GM18520 (cell line): ENCODE data around the gene TSPAN16.
"Not testable (repeated sequence)": the region's sequence is repeated elsewhere in the genome, so short reads cannot be mapped to it uniquely, and the experiment has no call there.

Experiments used
- ATAC-seq: cut with Tn5 transposase; IDR thresholded peaks from one replicate; pipeline ENCODE4 v1.9.1; 2021; ENCODE audit not compliant: unreplicated experiment

The TSPAN16 gene

DNA sequence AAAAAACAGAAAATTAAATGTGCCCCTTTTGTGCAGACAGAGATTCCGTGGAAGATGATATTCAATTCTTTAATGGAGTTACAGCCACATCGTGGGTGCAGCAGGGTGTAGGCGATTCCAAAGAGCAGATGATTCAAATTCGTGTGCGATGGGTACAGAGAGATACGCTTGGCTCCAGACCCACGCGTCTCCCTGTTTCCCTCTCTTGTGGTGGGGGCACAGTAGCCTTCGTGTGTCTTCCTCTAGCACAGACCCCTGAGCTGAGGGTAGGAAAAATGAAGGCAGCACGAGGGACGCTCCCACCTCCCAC, 4.8 kb downstream of the TSPAN16 start:
- ATAC-seq: no peak

DNA sequence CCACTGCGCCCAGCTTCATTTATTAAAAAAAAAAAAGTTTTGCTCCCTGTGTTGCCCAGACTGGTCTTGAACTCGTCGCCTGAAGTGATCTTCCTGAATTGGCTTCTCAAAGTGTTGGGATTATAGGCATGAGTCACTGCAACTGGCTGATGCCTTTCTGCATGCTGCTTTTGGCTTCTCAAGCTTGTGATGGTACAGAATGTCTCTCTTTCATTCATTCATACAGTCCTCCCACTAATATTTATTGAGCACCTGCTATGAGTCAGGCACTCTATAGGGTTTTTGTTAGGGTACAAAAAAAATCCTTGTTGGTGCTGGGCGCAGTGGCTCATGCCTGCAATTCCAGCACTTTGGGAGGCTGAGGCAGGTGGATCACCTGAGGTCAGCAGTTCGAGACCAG, 9.0 kb downstream of the TSPAN16 start:
- no peak for ATAC-seq

DNA sequence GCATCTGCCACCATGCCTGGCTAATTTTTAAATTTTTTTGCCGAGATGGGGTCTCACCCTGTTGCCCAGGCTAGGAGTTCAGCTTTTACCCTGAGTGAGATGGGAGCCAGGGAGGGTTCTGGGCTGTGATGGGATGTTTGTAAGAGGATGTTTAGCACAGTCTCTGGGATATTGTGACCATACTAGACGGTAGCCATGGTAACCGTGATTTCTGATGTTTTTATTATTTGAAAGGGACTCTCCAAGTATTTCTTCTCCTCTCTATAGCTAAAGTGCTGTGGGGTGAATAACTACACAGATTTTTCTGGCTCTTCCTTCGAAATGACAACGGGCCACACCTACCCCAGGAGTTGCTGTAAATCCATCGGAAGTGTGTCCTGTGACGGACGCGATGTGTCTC, 10.4 kb downstream of the TSPAN16 start:
- ATAC-seq: no peak

DNA sequence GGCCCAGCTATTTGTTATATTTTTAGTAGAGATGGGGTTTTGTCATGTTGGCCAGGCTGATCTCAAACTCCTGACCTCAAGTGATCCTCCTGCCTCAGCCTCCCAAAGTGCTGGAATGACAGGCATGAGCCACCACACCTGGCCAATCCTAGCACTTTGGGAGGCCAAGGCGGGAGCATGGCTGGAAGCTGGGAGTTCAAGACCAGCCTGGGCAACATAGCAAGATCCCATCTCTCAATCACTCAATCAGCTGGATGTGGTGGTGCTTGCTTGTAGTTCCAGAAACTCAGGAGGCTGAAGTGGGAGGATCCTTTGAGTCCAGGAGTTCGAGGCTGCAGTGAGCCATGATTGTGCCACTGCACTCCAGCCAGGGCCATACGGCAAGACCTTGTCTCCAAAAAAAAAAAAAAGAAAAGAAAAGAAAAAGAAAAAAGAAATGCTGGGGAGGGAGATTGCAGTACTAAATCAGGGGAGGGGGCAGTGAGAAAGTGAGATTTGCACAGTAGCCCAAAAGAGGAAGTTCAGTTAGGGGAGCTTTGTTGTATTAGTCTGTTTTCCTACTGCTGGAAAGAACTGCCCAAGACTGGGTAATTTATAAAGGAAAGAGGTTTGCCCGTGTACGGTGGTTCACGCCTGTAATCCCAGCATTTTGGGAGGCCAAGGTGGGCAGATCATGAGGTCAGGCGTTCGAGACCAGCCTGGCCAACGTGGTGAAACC, 24.5 kb downstream of the TSPAN16 start:
- not testable (repeated sequence) for ATAC-seq

DNA sequence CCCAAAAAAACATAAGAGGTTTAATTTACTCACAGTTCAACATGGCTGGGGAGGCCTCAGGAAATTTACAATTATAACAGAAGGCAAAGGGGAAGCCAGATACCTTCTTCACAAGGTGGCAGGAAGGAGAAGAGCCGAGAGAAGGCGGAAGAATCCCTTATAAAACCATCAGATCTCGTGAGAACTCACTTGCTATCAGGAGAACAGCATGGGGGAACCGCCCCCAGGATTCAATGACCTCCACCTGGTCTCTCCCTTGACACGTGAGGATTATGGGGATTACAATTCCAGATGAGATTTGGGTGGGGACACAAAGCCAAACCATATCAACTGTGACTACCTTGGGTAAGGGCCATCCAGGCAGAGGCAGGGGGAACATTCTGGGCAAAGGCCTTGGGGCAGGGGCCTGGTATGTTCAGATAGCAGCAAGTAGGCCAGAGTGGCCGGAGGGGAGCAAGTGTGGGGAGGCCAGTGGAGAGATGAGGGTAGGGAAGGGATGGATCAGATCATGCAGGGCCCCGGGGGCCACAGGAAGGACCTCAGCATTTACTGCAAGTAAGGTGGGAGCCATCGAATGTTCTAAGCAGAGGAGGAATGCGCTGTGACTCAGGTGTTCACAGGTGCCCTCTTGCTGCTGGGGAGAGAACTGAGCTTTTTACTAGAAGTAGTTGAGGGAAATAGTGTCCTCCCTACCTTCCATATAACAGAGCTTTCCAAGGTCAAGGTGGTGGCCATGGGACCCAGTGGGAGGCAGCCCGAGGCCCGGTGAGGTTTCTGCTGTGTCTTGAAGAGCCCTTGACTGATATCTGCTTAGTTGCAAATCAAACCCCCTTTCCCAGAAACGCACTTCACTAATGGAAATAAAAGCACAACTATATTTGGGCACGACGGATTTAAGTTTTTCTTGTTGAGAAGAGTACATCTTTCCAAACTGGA, 25.5 kb downstream of the TSPAN16 start:
- ATAC-seq: no peak

DNA sequence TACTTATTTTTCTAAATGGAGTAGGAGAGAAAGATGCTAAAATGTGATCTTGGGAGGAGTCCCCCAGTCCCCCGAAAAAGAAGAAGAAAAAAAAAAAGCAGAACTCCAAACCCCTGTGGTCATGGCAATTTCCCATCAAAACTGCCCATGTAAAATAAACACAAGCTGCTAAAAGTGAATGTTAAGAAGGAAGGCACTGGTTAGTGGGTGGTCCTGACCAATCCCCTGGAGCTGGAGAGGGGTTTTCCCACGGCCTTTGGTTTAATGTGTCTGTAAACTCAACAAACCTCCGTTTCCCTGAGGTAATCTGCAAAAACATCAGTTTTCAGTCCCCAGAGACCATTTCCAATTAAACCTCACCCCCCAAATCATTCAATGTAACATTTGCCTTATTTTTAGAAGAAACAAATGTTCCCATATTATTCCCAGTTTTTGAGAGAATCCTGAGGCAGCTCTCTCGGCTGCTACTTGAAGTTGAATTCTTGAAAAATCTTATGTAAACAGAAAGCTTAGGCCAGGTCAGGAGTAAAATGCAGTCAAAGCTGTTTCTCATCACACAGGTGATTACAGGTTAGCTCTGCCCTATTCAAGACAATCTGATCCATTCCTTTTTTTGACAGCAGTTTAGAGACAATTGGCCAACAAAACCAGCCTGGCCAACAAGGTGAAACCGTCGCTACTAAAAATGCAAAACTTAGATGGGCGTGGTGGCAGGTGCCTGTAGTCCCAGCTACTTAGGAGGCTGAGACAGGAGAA, 26.5 kb downstream of the TSPAN16 start:
- ATAC-seq: no peak

DNA sequence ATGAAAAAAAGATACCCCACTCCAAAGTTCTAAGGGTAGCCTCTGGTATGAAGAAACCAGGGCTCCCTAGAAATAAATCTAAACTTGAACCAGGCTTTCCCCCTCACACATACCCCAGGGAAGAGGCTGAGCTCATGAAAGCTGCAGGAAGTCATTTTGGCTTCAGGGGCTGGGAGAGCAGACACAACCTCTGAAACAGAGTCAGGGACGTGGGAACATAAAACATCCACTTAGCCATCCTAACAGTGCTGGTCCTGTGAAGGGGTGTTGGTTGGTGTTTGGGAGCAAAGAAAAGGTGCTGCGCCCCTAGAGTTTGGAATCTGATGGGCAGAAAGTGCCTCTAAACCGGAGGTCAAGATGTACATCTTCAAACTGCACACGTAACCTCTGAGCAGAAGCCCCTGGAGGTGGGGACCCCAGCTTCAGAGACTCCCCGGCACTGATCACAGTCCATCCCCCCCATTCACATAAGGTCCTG, 27.7 kb downstream of the TSPAN16 start:
- ATAC-seq: no peak

DNA sequence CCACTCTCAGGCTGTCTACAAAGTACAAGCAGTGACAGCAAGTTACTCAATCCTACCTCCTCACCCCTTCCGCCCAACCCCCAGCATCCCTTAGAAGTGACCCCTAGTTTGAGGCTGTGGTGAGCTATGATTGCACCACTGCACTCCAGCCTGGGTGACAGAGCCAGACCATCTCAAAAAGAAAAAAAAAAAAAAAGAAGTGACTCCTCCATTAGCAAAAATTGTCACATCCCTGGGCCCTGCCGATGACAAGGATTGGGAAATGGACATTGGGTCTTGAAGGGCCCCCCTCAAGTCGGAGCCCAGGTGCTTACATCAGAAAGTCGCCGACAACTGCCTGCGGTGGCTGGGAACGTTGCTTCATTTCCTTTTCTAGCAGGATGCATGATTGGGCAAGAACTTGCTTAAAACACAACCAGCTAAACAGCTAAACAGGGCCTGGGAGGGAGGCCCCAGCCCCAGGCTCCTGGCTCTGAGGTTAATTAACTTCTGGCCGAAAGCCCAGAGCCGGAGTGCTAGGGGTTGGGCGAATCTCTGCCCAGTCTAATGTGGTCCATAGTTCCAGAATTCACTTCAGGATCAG, 28.2 kb downstream of the TSPAN16 start:
- ATAC-seq: no peak

DNA sequence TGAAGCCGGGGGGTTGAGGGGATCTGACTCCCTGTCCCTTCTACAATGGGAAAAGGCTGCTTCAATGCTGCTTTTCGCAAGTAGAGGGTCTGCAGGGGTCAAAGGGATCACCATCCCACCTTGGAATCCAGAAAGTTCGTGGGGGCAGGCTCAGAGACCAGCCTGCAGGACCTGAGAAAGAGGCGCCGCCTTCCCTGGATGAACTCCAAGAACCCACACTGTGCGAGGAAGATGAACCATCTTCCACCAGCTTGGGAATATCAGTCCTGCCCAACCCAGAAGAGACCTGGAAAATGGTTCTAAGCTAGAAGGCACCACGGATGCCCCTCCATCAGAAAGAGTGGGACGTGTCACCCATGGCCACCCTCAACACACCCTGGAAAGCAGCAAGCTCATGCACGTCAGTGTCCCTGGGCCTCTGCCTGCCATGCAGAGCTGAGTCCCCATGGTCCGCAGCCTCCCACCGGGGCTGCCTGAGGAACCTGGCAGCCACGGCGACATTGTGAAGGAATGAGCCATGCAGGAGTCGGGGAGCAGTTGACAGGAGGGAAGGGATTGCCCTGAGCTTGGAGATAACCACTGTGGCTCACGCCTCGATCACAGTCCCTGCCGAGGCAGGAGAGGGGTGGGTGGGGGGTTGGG, 28.9 kb downstream of the TSPAN16 start:
- ATAC-seq: no peak

DNA sequence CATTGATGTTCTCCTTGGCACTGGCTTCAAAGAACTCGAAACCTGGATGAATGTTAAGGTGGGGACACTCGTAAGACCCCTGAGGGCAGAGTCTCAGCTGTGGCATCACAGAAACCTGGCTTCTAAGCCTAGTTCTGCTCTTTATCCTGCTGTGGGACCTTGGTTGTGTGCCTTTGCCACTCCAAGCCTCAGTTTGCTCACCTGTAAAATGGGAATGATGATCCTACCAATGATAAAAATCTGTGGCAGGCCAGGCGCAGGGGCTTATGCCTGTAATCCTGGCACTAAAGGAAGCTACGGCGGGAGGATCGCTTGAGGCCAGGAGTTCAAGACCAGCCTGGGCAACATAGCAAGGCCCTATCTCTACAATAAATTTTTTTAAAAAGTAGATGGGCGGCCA, 29.6 kb downstream of the TSPAN16 start:
- no peak for ATAC-seq

DNA sequence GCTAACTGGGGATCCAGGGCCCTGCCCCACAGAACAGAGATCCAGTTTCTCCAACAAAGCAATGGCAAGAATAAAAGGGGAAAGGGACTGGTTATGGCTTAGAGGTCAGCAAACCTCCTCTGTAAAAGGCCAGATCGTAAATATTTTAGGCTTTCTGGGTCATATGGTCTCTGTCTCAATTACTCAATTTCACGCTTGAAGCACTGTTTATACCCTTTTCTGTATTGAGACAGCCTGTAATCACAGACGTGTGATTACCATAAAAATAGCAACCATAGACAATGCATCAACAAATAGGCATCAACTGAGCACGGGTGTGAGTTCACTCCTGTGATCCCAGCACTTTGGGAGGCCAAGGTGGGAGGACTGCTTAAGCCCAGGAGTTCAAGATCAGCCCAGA, 34.2 kb downstream of the TSPAN16 start:
- ATAC-seq: no peak

DNA sequence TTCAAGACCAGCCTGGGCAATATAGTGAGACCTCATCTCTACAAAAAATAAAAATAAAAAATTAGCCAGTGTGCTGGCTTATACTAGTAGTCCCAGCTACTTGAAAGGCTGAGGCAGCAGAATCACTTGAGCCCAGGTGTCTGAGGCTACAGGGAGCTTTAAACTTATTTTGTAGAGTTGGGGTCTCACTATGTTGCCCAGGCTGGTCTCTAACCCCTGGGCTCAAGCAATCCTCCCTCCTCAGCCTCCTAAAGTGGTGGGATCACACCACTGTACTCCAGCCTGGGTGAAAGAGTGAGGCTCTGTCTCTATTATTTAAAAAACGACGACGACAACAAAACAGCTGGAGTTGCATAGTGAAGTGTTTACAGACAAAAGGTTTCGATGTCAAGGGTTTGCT, 35.5 kb downstream of the TSPAN16 start:
- no peak for ATAC-seq

DNA sequence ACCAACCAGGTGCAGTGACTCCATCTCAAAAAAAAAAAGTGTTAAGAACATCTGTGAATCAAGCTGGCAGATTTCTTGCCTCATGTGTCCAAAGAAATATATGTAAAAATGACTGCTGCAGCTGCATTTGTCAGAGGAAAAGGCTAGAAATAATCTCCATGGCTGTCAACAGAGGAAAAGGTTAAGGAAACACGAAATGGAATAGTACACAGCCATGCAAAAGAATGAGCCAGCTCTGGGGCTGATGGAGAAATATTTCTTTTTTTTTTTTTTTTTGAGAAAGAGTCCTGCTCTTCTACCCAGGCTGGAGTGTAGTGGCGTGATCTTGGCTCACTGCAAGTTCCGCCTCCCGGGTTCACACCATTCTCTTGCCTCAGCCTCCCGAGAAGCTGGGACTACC, 36.9 kb downstream of the TSPAN16 start:
- ATAC-seq: no peak

DNA sequence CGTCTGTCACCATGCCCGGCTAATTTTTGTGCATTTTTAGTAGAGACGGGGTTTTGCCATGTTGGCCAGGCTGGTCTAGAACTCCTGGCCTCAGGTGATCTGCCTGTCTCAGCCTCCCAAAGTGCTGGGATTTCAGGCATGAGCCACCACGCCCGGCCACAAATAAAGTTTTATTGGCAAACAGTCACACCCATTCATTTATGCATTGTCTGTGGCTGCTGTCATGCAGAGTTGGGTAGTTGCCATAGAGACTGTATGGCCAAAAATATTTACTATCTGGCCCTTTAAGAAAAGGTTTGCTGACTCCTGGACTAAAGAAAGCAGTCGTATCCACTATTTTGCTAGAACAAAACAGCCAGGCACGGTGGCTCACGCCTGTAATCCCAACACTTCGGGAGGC, 37.9 kb downstream of the TSPAN16 start:
- not testable (repeated sequence) for ATAC-seq

DNA sequence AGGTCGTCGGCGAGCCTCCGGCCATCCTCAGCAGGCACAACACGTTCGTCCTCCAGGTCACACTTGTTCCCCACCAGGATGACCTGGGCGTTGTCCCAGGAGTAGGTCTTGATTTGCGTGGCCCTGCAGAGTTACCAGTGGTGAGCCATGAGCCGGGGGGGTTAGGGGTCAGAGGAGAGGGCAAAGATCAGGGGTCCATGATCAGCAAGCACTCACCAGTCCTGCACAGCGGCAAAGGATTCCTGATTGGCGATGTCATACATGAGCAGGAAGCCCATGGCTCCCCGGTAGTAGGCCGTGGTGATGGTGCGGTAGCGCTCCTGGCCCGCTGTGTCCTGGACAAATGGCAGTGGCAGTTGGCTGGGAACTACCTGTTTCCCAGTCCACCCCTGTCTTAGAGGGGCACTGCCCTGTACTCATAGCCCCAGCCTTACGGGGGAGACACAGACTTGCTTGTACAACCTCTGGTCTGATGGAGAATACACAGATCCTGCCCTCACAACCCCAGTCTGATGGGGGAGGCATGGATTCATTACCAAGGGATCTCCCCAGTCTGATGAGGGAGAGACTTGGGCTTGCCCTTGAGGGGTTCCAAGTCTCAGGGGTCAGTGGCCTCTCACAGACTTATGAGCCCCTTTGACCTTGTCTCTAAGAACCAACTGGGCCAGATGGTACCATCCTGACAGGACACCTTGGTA, 39.6 kb downstream of the TSPAN16 start:
- ATAC-seq: no peak

DNA sequence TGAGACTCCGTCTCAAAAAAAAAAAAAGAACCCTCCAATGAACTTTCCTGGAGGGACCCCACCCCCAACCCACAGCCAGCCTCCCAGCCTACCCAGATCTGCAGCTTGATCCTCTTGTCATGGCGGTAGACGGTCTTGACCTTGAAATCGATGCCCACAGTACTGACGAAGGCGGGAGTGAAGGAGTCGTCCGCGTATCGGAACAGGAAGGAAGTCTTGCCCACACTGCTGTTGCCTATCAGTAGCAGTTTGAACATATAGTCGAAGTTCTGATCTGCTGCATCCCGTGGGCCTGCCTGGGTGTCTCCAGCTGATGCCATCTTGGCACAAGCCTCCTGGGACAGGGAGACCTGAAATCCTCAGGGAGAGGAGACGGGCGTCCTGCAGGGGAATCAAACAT, 41.1 kb downstream of the TSPAN16 start:
- no peak for ATAC-seq

DNA sequence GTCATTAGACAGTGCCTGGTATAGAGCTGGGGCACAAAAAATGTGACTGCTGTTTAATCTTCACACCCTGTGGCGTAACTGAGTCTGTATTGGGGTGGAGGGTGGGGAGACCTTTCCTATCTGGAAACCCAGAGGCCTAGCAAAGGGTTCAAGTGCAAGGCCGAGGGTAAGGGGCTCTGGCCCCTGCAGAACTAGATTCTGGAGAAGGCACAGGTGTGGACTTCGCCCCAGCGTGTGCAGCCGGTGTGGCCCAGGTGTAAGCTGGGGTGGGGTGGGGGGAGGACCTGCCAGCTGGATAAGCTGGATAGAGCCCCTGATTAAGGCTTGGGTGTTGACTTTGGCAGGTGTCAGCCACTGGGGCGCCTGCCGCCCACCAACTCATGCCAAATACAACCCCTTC, 42.2 kb downstream of the TSPAN16 start:
- no peak for ATAC-seq

DNA sequence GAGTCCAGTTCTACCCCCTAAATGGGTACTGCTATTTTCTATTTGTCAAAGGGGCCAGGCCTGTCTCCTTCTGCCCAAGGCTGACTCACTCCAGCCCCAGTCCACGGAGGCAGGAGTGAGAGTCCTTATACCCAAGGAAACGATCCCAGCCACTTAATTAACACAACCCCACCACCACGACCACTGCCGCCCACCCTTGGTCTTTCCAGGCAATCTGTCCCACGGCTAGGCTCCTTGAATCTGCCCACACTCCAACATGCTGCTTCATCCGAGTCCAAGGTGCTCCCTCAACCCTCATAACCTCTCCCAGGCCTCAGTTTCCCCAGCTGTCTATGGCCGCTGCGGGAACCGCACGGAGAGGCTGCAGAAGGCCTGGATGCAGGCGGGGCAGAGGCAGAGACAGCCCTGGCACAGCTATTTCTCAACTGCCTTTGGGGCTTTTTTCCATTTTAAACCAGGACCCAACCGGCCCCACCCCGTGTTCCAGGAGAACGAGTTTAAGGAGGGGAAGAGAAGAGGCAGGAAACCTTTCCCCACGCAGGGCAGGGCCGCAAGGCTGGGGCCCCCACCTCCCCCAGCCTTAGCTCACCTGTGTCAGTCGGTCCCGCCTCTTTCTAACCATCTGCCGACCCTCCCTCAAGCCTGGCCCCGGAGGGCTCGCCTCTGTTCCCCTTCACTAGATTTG, 42.8 kb downstream of the TSPAN16 start:
- ATAC-seq: no peak

DNA sequence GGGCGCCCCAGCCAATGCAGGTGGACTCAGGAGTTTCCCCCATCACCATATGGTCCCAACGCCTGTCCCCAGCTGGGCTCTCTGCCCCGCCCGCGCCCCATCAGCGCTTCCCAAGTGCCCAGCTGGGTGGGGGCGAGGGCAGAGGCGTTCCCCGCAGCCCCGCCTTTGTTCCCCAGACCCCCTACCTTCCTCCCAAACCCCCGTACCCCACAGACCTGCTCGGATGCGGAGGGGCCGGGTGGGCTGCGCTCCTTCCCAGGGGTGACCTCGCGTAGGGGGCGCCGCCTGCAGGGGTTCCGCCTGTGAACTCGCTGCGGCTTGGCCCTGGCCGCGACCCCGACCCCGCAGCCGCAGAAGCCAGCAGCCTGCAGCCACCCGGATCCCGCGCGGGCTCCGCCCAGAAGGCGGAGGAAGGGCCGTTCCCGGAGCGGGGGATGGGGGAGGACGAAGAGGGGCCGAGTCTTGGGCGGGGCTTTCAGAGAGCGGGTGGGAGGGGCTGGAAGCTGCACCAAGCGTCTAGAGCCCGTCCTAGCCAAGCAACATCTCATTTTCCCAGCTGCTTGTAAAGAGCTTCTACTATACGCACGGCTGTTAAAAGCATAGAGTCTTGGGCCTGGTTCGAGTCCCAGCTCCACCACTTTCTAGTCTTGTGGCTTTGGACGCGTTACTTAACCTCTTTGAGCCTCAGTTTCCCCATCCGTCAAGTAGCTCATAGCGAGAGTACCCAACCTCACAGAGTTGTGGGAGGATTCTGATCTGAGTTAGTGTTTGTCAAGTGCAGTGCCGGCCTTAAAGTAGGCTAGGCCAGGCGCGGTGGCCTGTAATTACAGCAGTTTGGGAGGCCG, 43.5 kb downstream of the TSPAN16 start, which contains the start of gene RAB3D:
Gene RAB3D (minus strand): TSS at position 404 of the 845 bp plus-strand sequence. CDS start 2,258 bp downstream, outside the sequence.
- no peak for ATAC-seq
